ENCODE data around the gene OR2B2.
A peak's percentile ranks its signal among the peaks of the same experiment; 100 is the strongest.
"Not testable (repeated sequence)": the region's sequence is repeated elsewhere in the genome, so short reads cannot be mapped to it uniquely, and the experiment has no call there.

Gene OR2B2

GRCh38 chr6:27911956-27912446 is at the start of gene OR2B2:
TSS of gene OR2B2 (minus strand) at chr6:27912396. CDS start at chr6:27912319, 77 bp downstream.
- DNase-seq: no peak

GRCh38 chr6:27957516-27957915 is 45.3 kb upstream of the OR2B2 start:
- no peak for DNase-seq

GRCh38 chr6:27956941-27957340 is 44.7 kb upstream of the OR2B2 start, which contains the start of gene OR2B6:
TSS of gene OR2B6 (plus strand) at chr6:27957241. CDS start at chr6:27957241, 0 bp downstream.
- DNase-seq: no peak

GRCh38 chr6:27951040-27951439 is 38.8 kb upstream of the OR2B2 start:
- no peak for DNase-seq

- no peak for DNase-seq
These were observed 36.0 kb upstream of the OR2B2 start for GRCh38 chr6:27948237-27948636.

- DNase-seq: not testable (repeated sequence)
These were observed 30.9 kb upstream of the OR2B2 start for GRCh38 chr6:27943072-27943471.

- DNase-seq: no peak
These were observed 28.6 kb upstream of the OR2B2 start for GRCh38 chr6:27940766-27941165.

GRCh38 chr6:27931209-27931608 is 19.0 kb upstream of the OR2B2 start:
- DNase-seq: no peak

GRCh38 chr6:27929930-27930329 is 17.7 kb upstream of the OR2B2 start:
- DNase-seq: not testable (repeated sequence)

- not testable (repeated sequence) for DNase-seq
These were observed 15.8 kb upstream of the OR2B2 start for GRCh38 chr6:27928041-27928440.

GRCh38 chr6:27924179-27924578 is 12.0 kb upstream of the OR2B2 start:
- DNase-seq: no peak

GRCh38 chr6:27922949-27923348 is 10.8 kb upstream of the OR2B2 start:
- no peak for DNase-seq

GRCh38 chr6:27908017-27908416 is 4.2 kb downstream of the OR2B2 start:
- DNase-seq: no peak

- DNase-seq: no peak
These were observed 9.6 kb downstream of the OR2B2 start for GRCh38 chr6:27902335-27903314.

GRCh38 chr6:27901801-27902200 is 10.4 kb downstream of the OR2B2 start:
- no peak for DNase-seq

- not testable (repeated sequence) for DNase-seq
These were observed 12.0 kb downstream of the OR2B2 start for GRCh38 chr6:27900197-27900596.

GRCh38 chr6:27899543-27899942 is 12.7 kb downstream of the OR2B2 start:
- no peak for DNase-seq

GRCh38 chr6:27897580-27898206 is 14.5 kb downstream of the OR2B2 start:
- DNase-seq: no peak

GRCh38 chr6:27896398-27896796 is 15.8 kb downstream of the OR2B2 start:
- DNase-seq: no peak

- no peak for DNase-seq
These were observed 17.1 kb downstream of the OR2B2 start for GRCh38 chr6:27894839-27895762.

GRCh38 chr6:27893836-27894807 is 18.1 kb downstream of the OR2B2 start:
- DNase-seq: peak; percentile 77

Measured in NCI-H1436 treated with DMSO at 0.1 percent for 48 hours (cell line).